Measurements from ENCODE around the gene GLTPD2.

DNA sequence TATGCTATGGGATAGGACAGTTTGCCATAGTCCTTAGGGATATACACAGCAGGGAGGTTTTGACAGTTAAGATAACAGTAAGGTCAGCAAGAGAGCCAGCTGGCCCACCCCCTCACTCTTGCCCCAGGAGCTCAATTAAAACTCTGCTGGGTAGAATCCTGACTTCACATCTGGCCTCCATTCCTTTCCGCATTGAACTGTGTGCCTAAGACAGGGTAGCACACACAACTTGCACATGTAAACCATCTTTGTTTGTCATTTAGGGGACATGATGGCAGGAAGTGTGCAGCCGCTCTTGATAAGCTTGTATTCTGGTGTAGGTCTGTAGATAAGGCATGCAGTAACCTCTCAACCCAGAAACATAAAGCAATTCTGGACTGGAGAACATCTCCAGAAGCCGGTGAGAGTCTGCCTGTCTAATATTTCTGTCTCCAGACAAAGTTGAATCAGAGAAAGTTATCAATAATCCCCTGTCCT, 49.6 kb downstream of the GLTPD2 start:
- TF ChIP-seq POLR2A (IDR thresholded peaks at IDR 0.05; ENCODE audit: low read length): no peak
- no peak for TF ChIP-seq GATA1 (IDR thresholded peaks at IDR 0.05; ENCODE audit: low read depth, low read length)

Measured in erythroblast (primary cell).